GM10266 (cell line): ENCODE measurements around the gene CD72.
"Not testable (repeated sequence)": the region's sequence is repeated elsewhere in the genome, so short reads cannot be mapped to it uniquely, and the experiment has no call there.

ENCODE experiments used
- DNase-seq: peaks from one replicate; pipeline ENCODE4 v3.0.0; 2012; ENCODE audit errors: extremely low spot score
- CTCF ChIP-seq: IDR thresholded peaks from 2 replicates; pipeline ENCODE4 v1.5.1; 2012; ENCODE audit warnings: mild to moderate bottlenecking, low read depth; ENCODE audit not compliant: control insufficient read depth, insufficient read depth; ENCODE audit errors: missing control alignments

The CD72 gene

GRCh38 chr9:35649431-35650340 is 31.5 kb upstream of the CD72 start:
- no peak for DNase-seq

GRCh38 chr9:35646533-35647265 is 28.5 kb upstream of the CD72 start:
- TF ChIP-seq CTCF = peak; percentile 98
- DNase-seq = peak; percentile 88

More at GRCh38 chr9:35649431-35650340, 31.5 kb upstream of the CD72 start:
- no peak for TF ChIP-seq CTCF

GRCh38 chr9:35646153-35646532 is 27.9 kb upstream of the CD72 start:
- peak; percentile 19 for DNase-seq
- no peak for TF ChIP-seq CTCF

GRCh38 chr9:35645736-35646135 is 27.5 kb upstream of the CD72 start:
- DNase-seq = not testable (repeated sequence)

- no peak for TF ChIP-seq CTCF
- no peak for DNase-seq
Observed at GRCh38 chr9:35643046-35643445, 24.8 kb upstream of the CD72 start.

GRCh38 chr9:35641478-35641877 is 23.3 kb upstream of the CD72 start:
- DNase-seq = not testable (repeated sequence)

GRCh38 chr9:35640431-35640830 is 22.2 kb upstream of the CD72 start:
- DNase-seq = not testable (repeated sequence)

- no peak for DNase-seq
- no peak for TF ChIP-seq CTCF
Observed at GRCh38 chr9:35639631-35640030, 21.4 kb upstream of the CD72 start.

GRCh38 chr9:35639225-35639624 is 21.0 kb upstream of the CD72 start:
- DNase-seq = not testable (repeated sequence)

- DNase-seq = not testable (repeated sequence)
Observed at GRCh38 chr9:35638751-35639150, 20.5 kb upstream of the CD72 start.

GRCh38 chr9:35637427-35637955 is 19.3 kb upstream of the CD72 start:
- DNase-seq = not testable (repeated sequence)

- not testable (repeated sequence) for DNase-seq
Observed at GRCh38 chr9:35636877-35637246, 18.6 kb upstream of the CD72 start.
